ENCODE results near the gene HOXB9.

The HOXB9 gene

DNA sequence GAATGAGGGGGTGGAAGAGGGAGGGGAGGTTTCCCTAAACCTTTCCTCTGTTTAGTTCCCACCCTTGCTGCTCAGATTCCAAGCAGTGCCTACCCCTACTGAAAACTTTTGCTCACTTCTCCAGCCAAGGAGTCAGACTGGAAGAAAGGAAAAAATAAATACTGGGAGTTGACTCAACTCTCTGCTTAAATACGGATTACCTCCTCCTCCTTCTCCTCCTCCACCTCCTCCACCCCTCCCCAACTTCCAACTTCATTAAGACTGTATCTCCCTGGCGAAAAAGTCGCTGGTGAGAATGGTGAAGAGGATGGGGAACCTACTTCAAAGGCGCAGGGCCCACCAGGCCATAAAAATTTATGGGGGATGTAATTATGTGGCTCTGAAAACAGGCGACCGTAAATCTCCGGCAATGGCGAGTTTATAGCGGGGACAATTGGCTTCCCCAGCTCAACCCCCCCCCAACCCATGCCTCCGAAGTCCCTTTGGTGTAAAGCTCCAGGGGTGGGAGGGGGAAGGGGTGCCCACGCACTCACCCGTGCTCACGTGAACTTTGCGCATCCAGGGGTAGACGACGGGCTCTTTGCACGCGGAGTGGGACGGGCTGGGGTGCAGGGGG is 48.7 kb downstream of the HOXB9 start:
- TF ChIP-seq, protein P1, sequence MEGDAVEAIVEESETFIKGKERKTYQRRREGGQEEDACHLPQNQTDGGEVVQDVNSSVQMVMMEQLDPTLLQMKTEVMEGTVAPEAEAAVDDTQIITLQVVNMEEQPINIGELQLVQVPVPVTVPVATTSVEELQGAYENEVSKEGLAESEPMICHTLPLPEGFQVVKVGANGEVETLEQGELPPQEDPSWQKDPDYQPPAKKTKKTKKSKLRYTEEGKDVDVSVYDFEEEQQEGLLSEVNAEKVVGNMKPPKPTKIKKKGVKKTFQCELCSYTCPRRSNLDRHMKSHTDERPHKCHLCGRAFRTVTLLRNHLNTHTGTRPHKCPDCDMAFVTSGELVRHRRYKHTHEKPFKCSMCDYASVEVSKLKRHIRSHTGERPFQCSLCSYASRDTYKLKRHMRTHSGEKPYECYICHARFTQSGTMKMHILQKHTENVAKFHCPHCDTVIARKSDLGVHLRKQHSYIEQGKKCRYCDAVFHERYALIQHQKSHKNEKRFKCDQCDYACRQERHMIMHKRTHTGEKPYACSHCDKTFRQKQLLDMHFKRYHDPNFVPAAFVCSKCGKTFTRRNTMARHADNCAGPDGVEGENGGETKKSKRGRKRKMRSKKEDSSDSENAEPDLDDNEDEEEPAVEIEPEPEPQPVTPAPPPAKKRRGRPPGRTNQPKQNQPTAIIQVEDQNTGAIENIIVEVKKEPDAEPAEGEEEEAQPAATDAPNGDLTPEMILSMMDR (conservative IDR thresholded peaks at IDR 0.05; ENCODE audit: low read depth, low read length): no peak
- no peak overlapping the region for H3K4me3 ChIP-seq (ENCODE audit: low read depth, low read length)
- DNase-seq (ENCODE audit: low read depth): no peak

DNA sequence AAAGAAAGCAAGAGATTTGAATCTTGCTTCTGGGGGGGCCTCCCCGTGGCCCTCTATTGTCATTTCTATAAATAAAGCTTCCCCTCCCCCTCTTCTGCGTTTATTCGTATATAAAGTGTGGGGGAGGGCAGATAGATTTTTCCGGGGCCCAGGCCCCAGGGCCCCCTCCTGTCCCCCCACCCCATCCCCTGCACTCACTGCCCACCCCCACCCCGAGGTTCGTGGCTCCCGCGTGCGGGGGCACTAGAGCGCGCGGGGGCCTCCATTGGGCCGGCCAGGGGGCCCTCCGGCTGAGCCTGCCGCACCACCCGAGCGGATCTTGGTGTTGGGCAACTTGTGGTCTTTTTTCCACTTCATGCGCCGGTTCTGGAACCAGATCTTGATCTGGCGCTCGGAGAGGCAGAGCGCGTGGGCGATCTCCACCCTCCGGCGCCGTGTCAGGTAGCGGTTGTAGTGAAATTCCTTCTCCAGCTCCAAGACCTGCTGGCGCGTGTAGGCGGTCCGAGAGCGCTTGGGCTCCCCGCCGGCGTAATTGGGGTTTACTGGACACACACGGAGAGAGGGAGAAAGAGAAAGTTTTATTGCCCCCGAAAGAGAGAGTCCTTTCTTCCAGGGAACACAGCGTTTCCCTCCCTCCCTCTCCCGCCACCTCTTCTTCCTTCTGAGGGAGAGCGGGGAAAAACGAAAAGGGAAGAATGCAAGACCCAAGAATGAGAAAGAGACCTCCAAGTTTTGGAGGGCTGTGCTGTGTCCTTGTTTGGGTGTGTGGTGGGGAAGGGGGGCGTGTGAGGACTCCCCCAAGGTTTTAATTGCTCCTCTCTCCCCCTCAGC is 49.5 kb downstream of the HOXB9 start:
- TF ChIP-seq, protein P1 (conservative IDR thresholded peaks at IDR 0.05; ENCODE audit: low read depth, low read length): no peak
- DNase-seq (ENCODE audit: low read depth): no peak
- no peak overlapping the region for H3K4me3 ChIP-seq (ENCODE audit: low read depth, low read length)

DNA sequence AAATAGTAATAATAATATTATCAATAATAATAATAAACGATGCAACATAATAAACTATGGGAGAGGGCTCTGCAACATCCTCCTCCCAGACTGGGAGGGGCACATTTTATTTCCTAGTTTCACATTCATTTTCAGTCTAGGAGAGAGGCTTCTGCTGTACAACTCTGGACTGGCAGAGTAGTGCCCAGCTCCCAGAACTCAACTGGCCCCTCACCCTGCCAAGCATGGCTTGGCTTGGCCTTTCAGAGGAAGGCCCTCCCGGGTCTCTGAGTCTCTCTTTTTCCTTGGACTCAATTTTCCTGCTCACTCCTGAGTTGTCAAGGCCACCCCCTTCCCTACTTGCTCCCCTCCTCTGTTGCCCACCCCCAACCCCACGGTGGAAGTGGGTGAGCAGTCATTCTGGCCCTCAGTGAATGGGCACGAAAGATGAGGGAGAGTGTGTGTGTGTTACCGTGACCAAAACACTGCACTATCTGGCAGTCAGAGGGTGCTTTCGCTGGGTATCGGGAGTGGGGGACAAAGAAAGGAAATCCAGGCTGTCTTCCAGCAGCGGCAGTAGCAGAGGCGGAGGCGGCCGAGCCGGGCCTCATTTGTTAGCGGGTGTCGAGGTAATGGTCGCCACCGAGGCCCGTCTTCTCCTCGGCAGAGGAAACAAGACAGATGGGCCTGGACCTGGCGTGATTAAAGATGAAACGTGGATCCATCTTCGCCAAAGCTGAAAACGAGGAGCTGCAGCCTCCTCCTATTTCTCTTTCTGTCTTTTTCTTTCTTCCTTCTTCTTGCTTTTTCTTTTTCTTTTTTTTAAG is 50.3 kb downstream of the HOXB9 start:
- TF ChIP-seq, protein P1 (conservative IDR thresholded peaks at IDR 0.05; ENCODE audit: low read depth, low read length): no peak
- no peak for DNase-seq (ENCODE audit: low read depth)
- H3K4me3 ChIP-seq (ENCODE audit: low read depth, low read length): no peak overlapping the region

DNA sequence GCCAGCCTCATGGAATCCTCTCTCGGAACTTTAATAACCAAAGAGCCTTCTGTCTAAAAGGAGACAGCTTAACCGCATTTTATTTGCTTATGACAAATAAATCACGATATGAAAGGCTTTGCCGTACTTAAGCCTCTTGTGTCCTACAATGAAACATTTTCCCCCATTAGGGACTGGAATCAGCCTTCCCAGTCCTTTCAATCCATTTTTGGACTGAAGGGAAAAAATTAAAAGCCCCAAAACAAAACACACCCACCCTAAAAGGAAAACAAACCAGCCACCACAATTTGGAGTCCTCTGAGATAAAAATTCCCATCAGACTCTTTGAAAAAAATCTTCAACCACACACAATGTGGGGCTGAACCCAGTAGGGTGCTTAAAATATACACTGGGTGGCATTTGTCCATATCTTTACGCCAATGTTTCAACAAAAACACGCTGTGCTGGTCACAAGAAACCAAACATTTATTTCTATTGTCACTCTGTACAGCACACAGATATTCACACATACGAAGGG is 51.0 kb downstream of the HOXB9 start:
- TF ChIP-seq, protein P1 (conservative IDR thresholded peaks at IDR 0.05; ENCODE audit: low read depth, low read length): no peak
- H3K4me3 ChIP-seq (ENCODE audit: low read depth, low read length): no peak overlapping the region
- no peak for DNase-seq (ENCODE audit: low read depth)

DNA sequence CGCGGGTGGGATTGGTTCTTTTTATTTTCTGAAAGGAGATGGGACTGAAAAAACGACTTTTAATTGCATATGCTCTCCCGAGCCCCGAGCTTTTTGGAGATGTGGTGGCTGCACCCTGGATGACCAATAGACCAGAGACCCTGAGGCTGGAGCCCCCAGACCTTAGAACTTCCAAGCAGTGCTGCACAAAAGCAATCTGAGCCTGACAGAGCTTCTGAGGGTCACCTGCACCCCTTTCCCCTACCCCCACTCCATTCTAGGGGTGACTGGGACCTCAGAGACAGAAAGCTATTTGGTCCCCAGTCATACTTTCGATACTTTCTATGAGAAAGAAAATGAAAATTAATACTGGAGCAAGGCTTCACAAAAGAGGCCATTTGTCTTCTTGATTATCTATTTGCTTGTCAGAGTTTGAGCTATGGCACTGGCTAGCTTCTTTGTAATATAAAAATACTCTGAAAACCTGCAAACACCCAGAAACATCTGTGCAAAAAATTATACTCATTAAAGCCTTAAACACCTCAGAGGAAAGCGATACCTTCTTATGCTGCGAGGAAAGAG is 51.6 kb downstream of the HOXB9 start:
- H3K4me3 ChIP-seq (ENCODE audit: low read depth, low read length): no peak overlapping the region
- TF ChIP-seq, protein P1 (conservative IDR thresholded peaks at IDR 0.05; ENCODE audit: low read depth, low read length): no peak
- no peak for DNase-seq (ENCODE audit: low read depth)

DNA sequence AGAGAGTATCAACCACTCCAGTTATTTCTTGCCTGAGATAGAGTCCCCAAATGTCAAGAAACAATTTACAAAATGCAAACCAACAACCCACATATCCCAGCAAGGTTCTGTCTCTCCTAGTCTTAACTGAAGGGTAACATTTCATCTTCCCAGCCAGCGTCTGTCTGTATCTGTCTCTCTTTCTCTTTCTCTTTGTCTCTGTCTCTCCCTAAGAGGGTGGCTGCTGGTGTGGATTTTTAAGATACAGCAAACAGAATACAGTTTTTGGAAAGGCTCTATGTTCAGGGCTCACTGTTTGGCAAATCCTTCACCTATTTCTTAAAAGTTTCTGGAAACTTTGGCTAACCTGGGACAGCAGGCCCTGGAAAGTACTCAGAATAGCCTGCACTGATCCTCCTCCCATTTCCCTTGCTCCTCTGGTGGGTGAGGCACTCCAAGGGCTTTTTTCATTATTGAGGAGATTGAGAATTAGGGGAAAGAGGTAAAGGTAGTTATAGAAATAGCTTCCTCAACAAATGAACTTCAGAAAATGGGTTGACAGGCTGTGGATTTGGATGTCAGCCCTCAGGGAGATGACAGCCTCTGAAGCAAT is 54.2 kb downstream of the HOXB9 start:
- no peak overlapping the region for H3K4me3 ChIP-seq (ENCODE audit: low read depth, low read length)

More for the DNA sequence above, 54.2 kb downstream of the HOXB9 start:
- TF ChIP-seq, protein P1 (conservative IDR thresholded peaks at IDR 0.05; ENCODE audit: low read depth, low read length): no peak
- DNase-seq (ENCODE audit: low read depth): no peak

Data from choroid plexus epithelial cell (primary cell).